ENCODE measurements around the gene PPM1K.

The PPM1K gene

DNA sequence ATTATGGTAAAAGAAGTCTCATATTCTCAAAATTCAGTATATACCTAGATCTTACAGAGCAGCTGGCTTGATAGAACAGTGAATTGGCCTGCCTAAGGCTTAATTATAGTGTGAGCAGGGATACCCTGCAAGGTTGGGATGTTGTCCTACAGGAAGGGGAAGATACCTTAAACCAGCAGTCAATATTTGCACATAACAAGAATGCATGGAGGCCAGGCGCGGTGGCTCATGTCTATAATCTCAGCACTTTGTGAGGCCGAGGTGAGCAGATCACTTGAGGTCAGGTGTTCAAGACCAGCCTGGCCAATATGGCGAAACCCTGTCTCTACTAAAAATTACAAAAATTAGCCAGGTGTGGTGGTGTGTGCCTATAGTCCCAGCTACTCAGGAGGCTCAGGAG is 67.2 kb downstream of the PPM1K start:
- DNase-seq (ENCODE audit: low read depth): no peak

DNA sequence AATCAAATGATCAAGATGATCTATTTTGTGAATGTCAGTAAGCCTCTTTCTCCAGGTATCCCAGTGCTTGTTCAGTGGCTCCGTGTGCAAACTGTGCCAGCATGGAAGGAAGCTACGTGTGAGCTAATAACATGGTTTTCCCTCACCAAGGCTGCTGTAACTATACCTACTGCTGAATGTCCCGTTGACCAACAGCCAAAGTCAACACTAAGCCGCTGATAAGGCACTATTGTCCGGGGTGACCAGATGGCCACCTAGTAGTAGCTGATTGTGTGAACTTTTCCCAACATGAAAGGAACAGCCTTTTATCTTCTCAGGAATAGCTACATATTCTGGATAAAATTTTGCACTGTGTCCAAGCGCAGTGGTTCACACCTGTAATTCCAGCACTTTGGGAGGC is 68.0 kb downstream of the PPM1K start:
- DNase-seq (ENCODE audit: low read depth): no peak

DNA sequence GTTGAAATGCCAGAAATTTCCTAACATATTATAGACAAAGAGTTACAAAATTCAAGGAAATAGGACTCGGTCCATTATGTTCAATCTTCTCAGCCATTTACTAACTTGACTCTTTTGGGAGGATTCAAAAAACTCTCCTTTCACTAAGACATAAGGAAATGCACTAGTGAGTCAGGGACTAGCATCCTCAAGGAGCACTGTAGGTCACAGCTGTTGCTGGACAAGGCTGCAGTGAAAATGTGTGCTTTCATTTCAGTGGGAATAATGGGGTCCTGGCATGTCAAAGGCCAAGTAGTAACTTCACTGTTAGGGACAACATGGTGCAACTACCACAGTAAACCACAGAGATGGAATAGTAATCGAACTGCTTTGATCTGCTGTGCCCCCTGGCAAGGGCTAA is 69.0 kb downstream of the PPM1K start:
- no peak for DNase-seq (ENCODE audit: low read depth)

DNA sequence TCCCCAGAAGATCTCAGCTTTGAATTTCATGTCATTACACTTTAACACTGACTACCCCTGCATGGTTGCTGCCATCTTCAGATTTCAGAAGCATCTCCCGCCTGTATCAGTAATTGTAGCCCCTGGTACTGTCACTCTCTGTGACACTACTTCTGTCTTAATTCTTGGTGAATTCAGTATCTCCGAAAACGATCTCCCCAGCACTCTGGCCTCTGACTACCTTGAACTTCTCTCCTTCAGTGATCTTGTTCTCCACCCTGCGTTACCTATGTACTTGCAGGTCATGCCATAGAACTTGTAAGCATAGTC is 72.2 kb downstream of the PPM1K start:
- DNase-seq (ENCODE audit: low read depth): no peak

DNA sequence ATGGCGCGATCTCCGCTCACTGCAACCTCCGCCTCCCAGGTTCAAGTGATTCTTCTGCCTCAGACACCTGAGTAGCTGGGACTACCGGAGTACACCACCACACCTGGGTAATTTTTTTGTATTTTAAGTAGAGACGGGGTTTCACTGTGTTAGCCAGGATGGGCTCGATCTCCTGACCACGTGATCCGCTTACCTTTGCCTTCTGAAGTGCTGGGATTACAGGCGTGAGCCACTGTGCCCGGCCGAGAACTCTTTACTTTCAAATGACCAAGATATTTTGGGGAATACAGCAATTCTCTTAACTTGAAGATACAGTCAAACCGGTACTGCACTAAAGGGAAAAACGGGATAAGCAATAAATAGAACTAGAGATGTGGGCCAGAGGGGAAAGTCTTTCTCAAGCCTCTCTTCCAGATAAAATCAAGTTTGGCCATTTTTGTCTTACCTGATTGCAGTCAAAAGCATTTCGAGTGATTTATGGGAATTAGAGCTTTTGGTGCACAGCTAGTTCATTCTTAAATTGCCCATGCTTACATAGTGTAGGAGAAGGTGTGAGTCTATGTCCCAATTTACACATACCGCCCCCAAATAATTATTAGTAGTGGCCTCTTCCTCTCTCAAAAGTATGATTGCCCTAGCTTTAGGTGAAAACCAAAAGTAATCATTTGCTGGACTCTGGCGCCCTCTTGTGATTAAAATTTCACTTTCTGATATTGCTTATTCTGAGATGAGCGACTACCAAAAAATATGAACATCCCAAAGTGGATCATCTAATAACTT is 72.7 kb downstream of the PPM1K start:
- peak; percentile 31 for DNase-seq (ENCODE audit: low read depth)

DNA sequence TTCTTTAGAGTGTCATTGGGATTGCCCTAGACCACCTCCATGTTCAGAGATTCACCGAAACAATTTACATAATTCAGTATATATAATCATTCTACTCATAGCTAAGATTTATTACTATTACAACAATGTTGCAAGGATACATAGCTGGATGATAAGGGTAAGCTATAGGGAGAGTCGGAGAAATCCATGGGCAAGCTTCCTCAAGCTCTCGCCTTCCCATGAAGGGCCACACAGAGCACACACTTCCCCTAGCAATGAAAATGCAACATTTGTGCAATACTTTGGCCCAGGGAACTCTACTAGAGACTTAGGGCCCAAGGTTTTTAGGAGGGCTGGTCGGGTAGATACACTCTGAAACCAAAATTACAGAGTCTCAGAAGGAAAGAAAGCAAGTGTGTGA is 76.2 kb downstream of the PPM1K start:
- no peak for DNase-seq (ENCODE audit: low read depth)

Data from stimulated activated CD4-positive, alpha-beta T cell treated with anti-CD3 and anti-CD28 coated beads, Interleukin-2, amount 100 ng/mL, for 4 hours (primary cell).